Upper lobe of right lung (tissue), 1 donor: ENCODE measurements around the gene PBX1. TPM values are rescaled to one million over a fixed set of nuclear protein-coding genes. Genes with fewer than 3 reads are reported as not detected.

Experiments
- ATAC-seq: fragments of 200-7000 bp; cut with Tn5 transposase; one replicate; pipeline ENCODE4 v1.9.1; 2020; ENCODE audit warnings: mild to moderate bottlenecking, moderate library complexity
- DNase-seq: peaks from one replicate; pipeline ENCODE4 v3.0.0-alpha.2; 2020
- H3K27ac ChIP-seq: fragments of 200-600 bp; one replicate; pipeline ENCODE4 v1.8.0; 2022
- H3K27me3 ChIP-seq: fragments of 200-600 bp; one replicate; pipeline ENCODE4 v1.8.0; 2022; ENCODE audit warnings: mild to moderate bottlenecking
- H3K36me3 ChIP-seq: fragments of 200-600 bp; one replicate; pipeline ENCODE4 v1.8.0; 2022
- H3K4me1 ChIP-seq: fragments of 200-600 bp; one replicate; pipeline ENCODE4 v1.8.0; 2022
- H3K4me3 ChIP-seq: fragments of 200-600 bp; one replicate; pipeline ENCODE4 v1.8.0; 2022; ENCODE audit warnings: mild to moderate bottlenecking
- H3K9me3 ChIP-seq: fragments of 200-600 bp; one replicate; pipeline ENCODE4 v1.8.0; 2022
- intact Hi-C: fragments of 100-400 bp; cut with DNase I; formaldehyde crosslinking; loops from one replicate; pipeline ENCODE4 v1.11.0; 2022
- total RNA-seq: library from RNA; stranded (reverse); fragmentation: NEBNext Ultra II Directional; extraction: Animal tissue kit (Norgen Biotek cat#: 25700); gene quantifications from one replicate; pipeline ENCODE4 v1.2.1, GENCODE V29; 2021
- TF ChIP-seq, protein P1 (sequence below): fragments of 200-600 bp; IDR thresholded peaks from one replicate; pipeline ENCODE4 v1.8.0; 2022; ENCODE audit warnings: antibody characterized with exemption
- donor health status: DM: no; HTN: yes; CAD: no; lungs with severe emphysema.

Gene PBX1
- total RNA-seq, 1 donor from 2014 or later: 56.7 TPM

DNA sequence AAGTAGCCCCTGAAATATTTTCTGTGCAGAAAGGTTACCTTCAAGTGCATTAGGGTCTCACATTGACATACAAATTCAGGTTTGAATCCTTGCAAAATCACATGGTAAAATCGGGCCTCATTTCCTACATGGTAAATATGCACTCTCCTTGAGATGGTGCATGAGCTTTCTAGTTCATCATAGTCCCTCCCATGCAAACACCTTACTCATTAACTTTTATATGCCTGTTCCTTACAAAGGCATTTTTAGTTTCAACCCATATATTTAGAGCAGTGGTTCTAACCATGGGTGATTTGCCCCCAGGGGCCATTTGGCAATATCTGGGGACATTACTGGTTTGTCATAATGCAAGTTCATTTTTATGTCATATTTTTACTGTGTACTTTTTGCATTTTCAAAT is 37.2 kb downstream of the PBX1 start:
- H3K27ac ChIP-seq: no peak overlapping the region
- no peak overlapping the region for H3K4me3 ChIP-seq
- H3K4me1 ChIP-seq: peaks cover 11% of the 10 kb centered on the region
- intact Hi-C loops: no loop called here
- no peaks in the 10 kb centered on the region for H3K27me3 ChIP-seq
- H3K9me3 ChIP-seq: no peaks in the 10 kb centered on the region
- no peaks in the 10 kb centered on the region for H3K36me3 ChIP-seq
- TF ChIP-seq, protein P1, sequence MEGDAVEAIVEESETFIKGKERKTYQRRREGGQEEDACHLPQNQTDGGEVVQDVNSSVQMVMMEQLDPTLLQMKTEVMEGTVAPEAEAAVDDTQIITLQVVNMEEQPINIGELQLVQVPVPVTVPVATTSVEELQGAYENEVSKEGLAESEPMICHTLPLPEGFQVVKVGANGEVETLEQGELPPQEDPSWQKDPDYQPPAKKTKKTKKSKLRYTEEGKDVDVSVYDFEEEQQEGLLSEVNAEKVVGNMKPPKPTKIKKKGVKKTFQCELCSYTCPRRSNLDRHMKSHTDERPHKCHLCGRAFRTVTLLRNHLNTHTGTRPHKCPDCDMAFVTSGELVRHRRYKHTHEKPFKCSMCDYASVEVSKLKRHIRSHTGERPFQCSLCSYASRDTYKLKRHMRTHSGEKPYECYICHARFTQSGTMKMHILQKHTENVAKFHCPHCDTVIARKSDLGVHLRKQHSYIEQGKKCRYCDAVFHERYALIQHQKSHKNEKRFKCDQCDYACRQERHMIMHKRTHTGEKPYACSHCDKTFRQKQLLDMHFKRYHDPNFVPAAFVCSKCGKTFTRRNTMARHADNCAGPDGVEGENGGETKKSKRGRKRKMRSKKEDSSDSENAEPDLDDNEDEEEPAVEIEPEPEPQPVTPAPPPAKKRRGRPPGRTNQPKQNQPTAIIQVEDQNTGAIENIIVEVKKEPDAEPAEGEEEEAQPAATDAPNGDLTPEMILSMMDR: no peak
- ATAC-seq (no peak), DNase-seq (no peak)

DNA sequence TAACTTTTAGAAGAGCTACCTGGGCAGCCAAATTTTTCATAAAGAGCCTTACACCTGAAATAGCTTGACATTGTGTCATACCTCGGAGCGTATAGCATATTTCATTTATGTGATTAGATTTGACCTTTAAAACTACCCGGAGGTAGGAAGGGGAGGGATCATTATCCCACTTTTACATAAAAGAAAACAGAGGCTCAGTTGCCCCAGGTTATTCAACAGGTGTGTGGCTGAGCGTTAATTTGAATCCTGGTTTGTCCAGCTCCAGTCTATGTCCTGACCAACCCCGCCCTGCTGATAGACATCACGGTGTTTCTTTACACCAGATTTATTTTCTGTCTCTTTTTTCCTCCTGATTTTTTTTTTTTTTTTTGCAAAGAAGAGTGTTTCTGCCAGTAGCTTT is 39.7 kb downstream of the PBX1 start:
- Histone ChIP-seq H3K4me1 (peaks cover 25% of the 10 kb centered on the region), H3K27ac (no peak overlapping the region), H3K4me3 (no peak overlapping the region), H3K36me3 (no peaks in the 10 kb centered on the region), H3K9me3 (no peaks in the 10 kb centered on the region), H3K27me3 (no peaks in the 10 kb centered on the region)
- ATAC-seq (no peak), DNase-seq (no peak)
- intact Hi-C loops: no loop called here
- TF ChIP-seq, protein P1: no peak

DNA sequence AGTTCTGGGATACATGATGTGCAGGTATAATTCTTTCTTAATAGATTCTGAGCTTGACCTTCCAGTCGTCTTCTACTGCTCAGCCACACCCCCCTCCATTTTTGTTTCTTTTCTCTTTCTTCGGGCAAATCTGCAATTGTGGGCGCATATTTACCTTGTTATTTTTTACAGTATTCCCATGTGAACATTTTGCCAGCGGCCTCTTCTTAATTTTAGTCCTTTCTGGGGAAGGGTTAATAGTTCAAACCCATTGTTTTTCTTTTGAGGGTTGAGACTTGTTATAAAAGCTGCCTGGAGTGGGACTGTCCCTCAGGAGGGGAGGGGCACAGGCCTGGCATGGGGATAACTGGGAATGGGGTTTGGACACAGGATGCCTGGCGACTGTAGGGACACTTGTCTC is 40.3 kb downstream of the PBX1 start:
- ATAC-seq: no peak

DNA sequence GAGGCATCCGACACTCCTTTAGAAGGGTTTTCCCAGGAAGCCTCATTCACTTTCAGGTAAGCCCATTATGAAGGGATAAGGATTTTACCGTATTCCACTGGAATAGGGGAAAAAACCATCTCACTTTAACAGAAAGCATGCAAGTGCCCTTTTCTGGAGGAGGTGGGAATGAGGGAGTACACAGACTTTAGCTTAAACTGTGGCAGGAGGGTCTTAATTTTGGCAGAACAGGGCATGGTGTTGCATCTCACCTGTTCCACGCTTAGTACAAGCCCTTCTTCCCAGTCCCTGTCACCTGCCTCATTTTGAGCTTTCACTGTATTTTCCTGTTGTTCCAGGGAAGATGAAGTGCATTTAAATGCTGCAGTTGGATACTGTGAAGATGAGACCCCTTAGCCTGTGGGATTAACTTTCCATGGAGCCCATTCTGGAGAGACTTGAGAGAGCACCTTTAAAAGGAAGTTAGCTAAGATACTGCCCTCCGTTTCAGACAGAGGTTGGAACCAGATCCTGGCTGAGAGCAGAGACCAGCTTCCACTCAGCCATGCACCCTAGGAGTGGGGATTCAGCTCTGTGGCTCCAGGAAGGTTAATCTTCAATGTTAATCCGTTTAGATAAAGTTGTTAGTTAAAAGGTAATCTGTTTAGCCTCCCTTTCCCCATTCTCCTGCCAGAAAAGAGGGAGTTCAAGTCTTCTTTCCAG is 42.6 kb downstream of the PBX1 start:
- DNase-seq (no peak), ATAC-seq (peak; percentile 45)
- no peaks in the 10 kb centered on the region for H3K36me3 ChIP-seq
- H3K4me3 ChIP-seq: no peak overlapping the region
- H3K9me3 ChIP-seq: no peaks in the 10 kb centered on the region
- H3K27ac ChIP-seq: peak overlapping the region; percentile 58
- TF ChIP-seq, protein P1: no peak
- intact Hi-C loops: no loop called here
- peaks cover 29% of the 10 kb centered on the region for H3K4me1 ChIP-seq
- no peaks in the 10 kb centered on the region for H3K27me3 ChIP-seq

More for the DNA sequence above, 40.3 kb downstream of the PBX1 start:
- H3K4me3 ChIP-seq: no peak overlapping the region
- H3K36me3 ChIP-seq: no peaks in the 10 kb centered on the region
- H3K4me1 ChIP-seq: peaks cover 27% of the 10 kb centered on the region
- TF ChIP-seq, protein P1: no peak
- H3K27ac ChIP-seq: no peak overlapping the region
- no peak for DNase-seq
- no peaks in the 10 kb centered on the region for H3K9me3 ChIP-seq
- no peaks in the 10 kb centered on the region for H3K27me3 ChIP-seq
- intact Hi-C loops: no loop called here

DNA sequence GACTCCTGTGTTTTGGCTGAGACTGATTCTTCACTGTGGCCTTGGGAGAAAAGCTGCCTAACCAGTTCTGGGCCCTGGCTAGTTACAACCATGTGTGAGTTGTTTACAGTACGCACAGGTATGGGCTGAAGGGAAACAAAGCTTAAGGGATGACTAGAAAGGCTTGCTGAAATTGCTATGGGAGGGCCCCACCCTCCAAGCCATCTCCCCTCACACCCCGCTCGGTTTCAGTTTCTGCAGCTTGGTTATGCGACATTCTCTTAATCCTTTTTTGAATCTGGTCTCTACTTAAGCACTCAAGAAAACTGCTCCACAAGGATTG is 43.1 kb downstream of the PBX1 start:
- peaks cover 34% of the 10 kb centered on the region for H3K4me1 ChIP-seq
- H3K9me3 ChIP-seq: no peaks in the 10 kb centered on the region
- H3K4me3 ChIP-seq: no peak overlapping the region
- no peaks in the 10 kb centered on the region for H3K36me3 ChIP-seq
- H3K27ac ChIP-seq: peak overlapping the region; percentile 58
- intact Hi-C loops: no loop called here
- TF ChIP-seq, protein P1: no peak
- no peak for DNase-seq
- peak; percentile 95 for ATAC-seq
- no peaks in the 10 kb centered on the region for H3K27me3 ChIP-seq
